Liver (tissue), 10 donors: ENCODE measurements around the gene VSIG10. TPM values are rescaled to one million over a fixed set of nuclear protein-coding genes. Genes with fewer than 3 reads are reported as not detected.

ENCODE experiments used
- DNase-seq: peaks from one replicate; pipeline ENCODE4 v3.0.0-alpha.2; 2017; ENCODE audit warnings: low spot score
- H3K27ac ChIP-seq, 2 donors: one replicate each; pipeline ENCODE4 v1.7.0; 2013; ENCODE audit warnings: inconsistent platforms in 2 of 2, low read length in 2 of 2, control low read depth in 1 of 2, low read depth in 1 of 2, mild to moderate bottlenecking in 1 of 2
- H3K27me3 ChIP-seq, 4 donors: one replicate each; pipeline versions ENCODE4 v1.6.1 to v1.7.0; 2013; ENCODE audit warnings: low read length in 3 of 4, inconsistent platforms in 1 of 4, mild to moderate bottlenecking in 1 of 4, moderate library complexity in 1 of 4; ENCODE audit not compliant: control insufficient read depth in 4 of 4, insufficient read depth in 4 of 4
- H3K36me3 ChIP-seq, 4 donors: one replicate each; pipeline versions ENCODE4 v1.6.1 to v1.7.0; 2013; ENCODE audit warnings: low read length in 3 of 4, mild to moderate bottlenecking in 3 of 4, low read depth in 1 of 4, moderate library complexity in 1 of 4; ENCODE audit not compliant: control insufficient read depth in 4 of 4, insufficient read depth in 3 of 4
- H3K4me1 ChIP-seq, 4 donors: one replicate each; pipeline versions ENCODE4 v1.6.1 to v1.7.0; 2013; ENCODE audit warnings: low read length in 3 of 4, mild to moderate bottlenecking in 3 of 4, moderate library complexity in 1 of 4; ENCODE audit not compliant: control insufficient read depth in 4 of 4, insufficient read depth in 4 of 4
- H3K4me3 ChIP-seq, 3 donors: one replicate each; pipeline versions ENCODE4 v1.6.1 to v1.7.0; 2013; ENCODE audit warnings: low read length in 3 of 3, control low read depth in 1 of 3, low read depth in 1 of 3, mild to moderate bottlenecking in 1 of 3
- H3K9ac ChIP-seq, 2 donors: one replicate each; pipeline ENCODE4 v1.7.0; 2013; ENCODE audit warnings: low read length in 2 of 2, mild to moderate bottlenecking in 2 of 2, moderate library complexity in 2 of 2, control low read depth in 1 of 2, low read depth in 1 of 2
- H3K9me3 ChIP-seq, 4 donors: one replicate each; pipeline versions ENCODE4 v1.6.1 to v1.7.0; 2013; ENCODE audit warnings: low read length in 3 of 4; ENCODE audit not compliant: control insufficient read depth in 4 of 4
- ATF3 ChIP-seq: IDR thresholded peaks from 2 replicates; pipeline ENCODE4 v1.6.1; 2016; ENCODE audit warnings: antibody characterized with exemption
- GABPA ChIP-seq, 2 donors: IDR thresholded peaks in 1 of 2; conservative IDR thresholded peaks in 1 of 2; 2 replicates each; pipeline ENCODE4 v1.6.1; 2016; ENCODE audit warnings: antibody characterized with exemption in 2 of 2, mild to moderate bottlenecking in 1 of 2, moderate library complexity in 1 of 2
- HNF4A ChIP-seq, 2 donors: conservative IDR thresholded peaks; 2 replicates each; pipeline ENCODE4 v1.6.1; 2016; ENCODE audit warnings: antibody characterized with exemption in 2 of 2, mild to moderate bottlenecking in 2 of 2
- REST ChIP-seq: IDR thresholded peaks from 2 replicates; pipeline ENCODE4 v1.6.1; 2016; ENCODE audit warnings: antibody characterized with exemption, mild to moderate bottlenecking
- TAF1 ChIP-seq: conservative IDR thresholded peaks from 2 replicates; pipeline ENCODE4 v1.6.1; 2016; ENCODE audit warnings: antibody characterized with exemption, mild to moderate bottlenecking
- WGBS: extraction: QIAGEN DNeasy Blood & Tissue Kit; methylation state at CpG from one replicate; pipeline ENCODE4 v1.1.7; 2013; 5-methylcytosine and 5-hydroxymethylcytosine counted together
- polyA plus RNA-seq, 2 donors: library from polyadenylated mRNA; stranded (reverse) in 1 of 2; unstranded in 1 of 2; fragments of 200-250 nt in 1 of 2; fragments of >200 nt in 1 of 2; fragmentation: Nextera tagmentation in 1 of 2; extraction: Ambion mirVana in 1 of 2; gene quantifications; one replicate each; pipeline versions ENCODE4 v1.2.1 to v1.2.3, GENCODE V29; 2013 to 2015
- small RNA-seq: library from RNA; depleted of rRNA; stranded (forward); fragments of <200 nt; gene quantifications from one replicate; pipeline ENCODE3, GENCODE V24; 2014
- total RNA-seq, 2 donors: library from RNA; depleted of rRNA; stranded (reverse); fragments of >200 nt; gene quantifications; one replicate each; pipeline ENCODE4 v1.2.3, GENCODE V29; 2014
- donor health status: healthy.
- donor health status: healthy.
- donor health status: healthy.
- donor health status: healthy.
- donor health status: healthy.

VSIG10 gene
- total and polyA plus RNA-seq, 4 donors: 9.8 to 16.4 (median 11.7) TPM

GRCh38 chr12:118015306-118015705 lies 88.5 kb downstream of the VSIG10 start:
- DNase-seq: no peak
- H3K27me3 ChIP-seq: no peaks in the 10 kb centered on the region
- H3K4me1 ChIP-seq: peaks cover 6 to 21% (median 14%) of the 10 kb centered on the region in 4 donors
- H3K36me3 ChIP-seq: peaks cover 2 to 15% (median 9%) of the 10 kb centered on the region in 4 donors
- no peak overlapping the region for H3K9ac ChIP-seq
- H3K4me3 ChIP-seq: no peak overlapping the region
- no peaks in the 10 kb centered on the region for H3K9me3 ChIP-seq
- peak overlapping the region; percentile 67 to 72 for H3K27ac ChIP-seq
- 92% methylated on average over 2 of the region's 2 CpGs for WGBS
- TF ChIP-seq REST: no peak
- TF ChIP-seq GABPA (IDR thresholded peaks at IDR 0.05 in 1 of 2, conservative IDR thresholded peaks at IDR 0.05 in 1 of 2): no peak
- TF ChIP-seq HNF4A (conservative IDR thresholded peaks at IDR 0.05): no peak
- peak; percentile 15 for TF ChIP-seq ATF3
- TF ChIP-seq TAF1: no peak

Small RNAs within 50 kb of the gene (small RNA-seq; reads per million reads assigned to genes)
- not detected for gene AC131159.1

Other genes starting within 250 kb of the VSIG10 start
- gene KSR2, start 135.0 kb downstream of the VSIG10 start, total RNA-seq: under 1 TPM; under 0.01 TPM
- under 1 TPM in 1 of 2 donors, not detected in 1; 0.02 TPM for gene KSR2, start 135.0 kb downstream of the VSIG10 start, polyA plus RNA-seq
- 10 to 100 TPM in 1 of 2 donors, 1 to 10 TPM in 1; 7.4 to 26.4 TPM for gene RFC5, start 87.3 kb downstream of the VSIG10 start, total RNA-seq
- 1 to 10 TPM; 5.4 to 6.0 TPM for gene RFC5, start 87.3 kb downstream of the VSIG10 start, polyA plus RNA-seq
- gene WSB2, start 42.8 kb downstream of the VSIG10 start, total RNA-seq: 10 to 100 TPM; 25.7 to 41.7 TPM
- 10 to 100 TPM; 20.4 to 31.0 TPM for gene WSB2, start 42.8 kb downstream of the VSIG10 start, polyA plus RNA-seq
- 100 to 1,000 TPM; 478 to 546 TPM for gene PEBP1, start 32.1 kb upstream of the VSIG10 start, total RNA-seq
- gene PEBP1, start 32.1 kb upstream of the VSIG10 start, polyA plus RNA-seq: 1,000 to 10,000 TPM in 1 of 2 donors, 100 to 1,000 TPM in 1; 724 to 1,937 TPM